HuH-7 (cell line): Measurements from ENCODE around the gene HDAC11.
"Not testable (repeated sequence)": the region's sequence is repeated elsewhere in the genome, so short reads cannot be mapped to it uniquely, and the experiment has no call there.

ENCODE experiments used
- DNase-seq: peaks from one replicate; pipeline ENCODE4 v3.0.0; 2011; ENCODE audit warnings: low spot score

HDAC11 gene

GRCh38 chr3:13479582-13480339 is at the start of gene HDAC11:
TSS of gene HDAC11 (plus strand) at chr3:13480306. CDS start at chr3:13480348, 42 bp downstream.
- peak; percentile 100 for DNase-seq

GRCh38 chr3:13430411-13430875 is 49.7 kb upstream of the HDAC11 start:
- not testable (repeated sequence) for DNase-seq

- DNase-seq: no peak
These were observed 48.0 kb upstream of the HDAC11 start for GRCh38 chr3:13432093-13432492.

GRCh38 chr3:13433912-13434311 is 46.2 kb upstream of the HDAC11 start:
- no peak for DNase-seq

GRCh38 chr3:13436213-13436612 is 43.9 kb upstream of the HDAC11 start:
- DNase-seq: not testable (repeated sequence)

- DNase-seq: no peak
These were observed 39.8 kb upstream of the HDAC11 start for GRCh38 chr3:13440204-13440817.

GRCh38 chr3:13442882-13443281 is 37.2 kb upstream of the HDAC11 start:
- DNase-seq: not testable (repeated sequence)

GRCh38 chr3:13451301-13451673 is 28.8 kb upstream of the HDAC11 start:
- no peak for DNase-seq

- DNase-seq: peak; percentile 47
These were observed 27.4 kb upstream of the HDAC11 start for GRCh38 chr3:13452490-13453335.

- no peak for DNase-seq
These were observed 24.5 kb upstream of the HDAC11 start for GRCh38 chr3:13455644-13456043.

- DNase-seq: no peak
These were observed 22.5 kb upstream of the HDAC11 start for GRCh38 chr3:13457593-13457992.

GRCh38 chr3:13459605-13460340 is 20.3 kb upstream of the HDAC11 start:
- no peak for DNase-seq

GRCh38 chr3:13460341-13460736 is 19.8 kb upstream of the HDAC11 start:
- no peak for DNase-seq

- peak; percentile 94 for DNase-seq
These were observed 18.7 kb upstream of the HDAC11 start for GRCh38 chr3:13461169-13462124.

- no peak for DNase-seq
These were observed 17.9 kb upstream of the HDAC11 start for GRCh38 chr3:13462125-13462629.

GRCh38 chr3:13462822-13463221 is 17.3 kb upstream of the HDAC11 start:
- DNase-seq: no peak

GRCh38 chr3:13463618-13464400 is 16.3 kb upstream of the HDAC11 start:
- no peak for DNase-seq

- no peak for DNase-seq
These were observed 14.8 kb upstream of the HDAC11 start for GRCh38 chr3:13465236-13465873.

- DNase-seq: no peak
These were observed 13.3 kb upstream of the HDAC11 start for GRCh38 chr3:13466781-13467180.
